ENCODE measurements around the gene VWA1.
"Not testable (repeated sequence)": the region's sequence is repeated elsewhere in the genome, so short reads cannot be mapped to it uniquely, and the experiment has no call there.

DNA sequence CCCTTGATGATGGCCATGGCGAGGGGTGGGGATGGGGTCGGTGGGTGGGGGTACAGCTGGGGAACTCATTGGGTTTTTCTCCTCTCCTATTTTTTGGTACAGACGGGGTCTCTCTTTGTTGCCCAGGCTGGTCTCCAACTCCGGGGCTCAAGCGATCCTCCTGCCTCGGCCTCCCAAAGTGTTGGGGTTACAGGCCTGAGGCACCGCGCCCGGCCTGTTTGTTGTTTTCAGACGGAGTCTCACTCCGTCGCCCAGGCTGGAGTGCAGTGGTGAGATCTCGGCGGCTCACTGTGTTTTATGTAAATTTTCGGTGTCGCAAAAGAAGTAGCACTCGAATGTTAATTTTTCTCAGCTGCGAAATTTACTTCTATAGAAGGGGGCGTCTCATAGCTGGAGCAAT is 11.1 kb downstream of the VWA1 start:
- TF ChIP-seq, protein P1, sequence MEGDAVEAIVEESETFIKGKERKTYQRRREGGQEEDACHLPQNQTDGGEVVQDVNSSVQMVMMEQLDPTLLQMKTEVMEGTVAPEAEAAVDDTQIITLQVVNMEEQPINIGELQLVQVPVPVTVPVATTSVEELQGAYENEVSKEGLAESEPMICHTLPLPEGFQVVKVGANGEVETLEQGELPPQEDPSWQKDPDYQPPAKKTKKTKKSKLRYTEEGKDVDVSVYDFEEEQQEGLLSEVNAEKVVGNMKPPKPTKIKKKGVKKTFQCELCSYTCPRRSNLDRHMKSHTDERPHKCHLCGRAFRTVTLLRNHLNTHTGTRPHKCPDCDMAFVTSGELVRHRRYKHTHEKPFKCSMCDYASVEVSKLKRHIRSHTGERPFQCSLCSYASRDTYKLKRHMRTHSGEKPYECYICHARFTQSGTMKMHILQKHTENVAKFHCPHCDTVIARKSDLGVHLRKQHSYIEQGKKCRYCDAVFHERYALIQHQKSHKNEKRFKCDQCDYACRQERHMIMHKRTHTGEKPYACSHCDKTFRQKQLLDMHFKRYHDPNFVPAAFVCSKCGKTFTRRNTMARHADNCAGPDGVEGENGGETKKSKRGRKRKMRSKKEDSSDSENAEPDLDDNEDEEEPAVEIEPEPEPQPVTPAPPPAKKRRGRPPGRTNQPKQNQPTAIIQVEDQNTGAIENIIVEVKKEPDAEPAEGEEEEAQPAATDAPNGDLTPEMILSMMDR (IDR thresholded peaks at IDR 0.05): not testable (repeated sequence)
- not testable (repeated sequence) for TF ChIP-seq POLR2A (IDR thresholded peaks at IDR 0.05)
